Measurements from ENCODE around the gene U2SURP. TPM values are rescaled to one million over a fixed set of nuclear protein-coding genes. Genes with fewer than 3 reads are reported as not detected.

U2SURP gene
- total RNA-seq, 2 donors from 2014 or later, result 65.4 to 68.2 TPM

DNA sequence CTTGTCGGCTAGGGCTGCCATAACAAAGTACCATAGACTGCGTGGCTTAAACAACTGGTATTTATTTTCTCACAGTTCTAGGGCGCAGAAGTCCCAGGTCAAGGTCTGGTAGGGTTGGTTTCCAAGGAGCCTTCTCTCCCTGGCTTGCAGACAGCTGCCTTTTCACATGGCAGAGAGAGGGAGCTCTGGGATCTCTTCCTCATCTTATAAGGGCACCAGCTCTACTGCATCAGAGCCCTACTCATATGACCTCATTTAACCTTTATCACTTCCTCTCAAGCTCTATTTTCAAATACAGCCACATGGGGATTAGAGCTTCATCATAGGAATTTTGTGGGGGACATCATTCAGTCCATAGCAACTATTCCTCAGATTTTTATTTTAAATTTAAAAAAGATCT lies 20.3 kb upstream of the U2SURP start:
- Histone ChIP-seq H3K4me1 (no peaks in the 10 kb centered on the region), H3K27ac (no peak overlapping the region), H3K36me3 (replicated peaks in 1 of 2; ENCODE audit: insufficient read depth in 1 of 2, low read depth in 2 of 2) (no peaks in the 10 kb centered on the region), H3K4me3 (no peak overlapping the region), H3K27me3 (no peaks in the 10 kb centered on the region), H3K9me3 (no peaks in the 10 kb centered on the region)
- TF ChIP-seq POLR2A (IDR thresholded peaks at IDR 0.05) (no peak), CTCF (IDR thresholded peaks at IDR 0.05) (no peak)
- ATAC-seq (no peak), DNase-seq (no peak)
- 56 to 57% methylated on average over 3 of the region's 3 CpGs for WGBS, 2 donors
- intact Hi-C loops (cut with DNase I), result no loop called here

DNA sequence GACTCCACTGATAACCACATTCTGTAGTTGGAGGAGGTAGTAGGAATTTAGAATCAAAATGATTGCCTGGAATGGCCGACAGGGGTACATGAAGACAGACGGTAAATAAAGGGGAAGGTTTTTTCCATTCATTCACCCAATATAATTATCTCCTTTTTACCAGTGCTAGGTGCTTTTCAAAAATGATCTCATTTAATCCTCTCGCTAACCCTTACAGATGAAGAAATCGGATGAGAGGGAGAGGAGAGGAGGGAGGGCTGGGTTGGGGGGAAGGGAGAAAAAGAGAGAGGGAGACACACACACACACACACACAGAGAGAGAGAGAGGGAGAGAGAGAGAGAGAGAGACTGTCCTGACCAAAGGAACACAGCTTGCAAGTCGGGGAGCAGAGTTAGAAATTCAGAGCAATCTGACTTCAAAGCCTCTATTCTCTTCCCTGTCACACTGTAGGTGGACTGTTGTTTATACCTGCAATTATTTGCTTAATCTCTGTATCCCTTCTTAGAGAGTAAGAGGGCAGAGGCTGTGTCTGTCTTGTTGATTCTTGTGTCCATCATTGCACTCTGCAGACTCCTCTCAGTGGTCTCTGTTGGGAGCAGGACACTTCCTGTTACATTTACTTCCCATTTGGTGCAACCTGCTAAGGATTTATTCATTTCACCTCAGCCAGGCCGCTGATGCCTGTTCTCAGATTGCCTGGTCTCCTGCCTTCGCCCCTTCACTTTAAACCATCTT lies 19.2 kb upstream of the U2SURP start:
- Histone ChIP-seq H3K27me3 (no peaks in the 10 kb centered on the region), H3K9me3 (no peaks in the 10 kb centered on the region), H3K4me3 (no peak overlapping the region), H3K36me3 (replicated peaks in 1 of 2; ENCODE audit: insufficient read depth in 1 of 2, low read depth in 2 of 2) (no peaks in the 10 kb centered on the region), H3K4me1 (no peaks in the 10 kb centered on the region), H3K27ac (no peak overlapping the region)
- 43 to 44% methylated on average over 7 of the region's 7 CpGs for WGBS, 2 donors
- no peak for DNase-seq
- no peak for TF ChIP-seq POLR2A (IDR thresholded peaks at IDR 0.05)
- TF ChIP-seq CTCF (IDR thresholded peaks at IDR 0.05), result no peak
- no peak for ATAC-seq
- intact Hi-C loops (cut with DNase I), result no loop called here

DNA sequence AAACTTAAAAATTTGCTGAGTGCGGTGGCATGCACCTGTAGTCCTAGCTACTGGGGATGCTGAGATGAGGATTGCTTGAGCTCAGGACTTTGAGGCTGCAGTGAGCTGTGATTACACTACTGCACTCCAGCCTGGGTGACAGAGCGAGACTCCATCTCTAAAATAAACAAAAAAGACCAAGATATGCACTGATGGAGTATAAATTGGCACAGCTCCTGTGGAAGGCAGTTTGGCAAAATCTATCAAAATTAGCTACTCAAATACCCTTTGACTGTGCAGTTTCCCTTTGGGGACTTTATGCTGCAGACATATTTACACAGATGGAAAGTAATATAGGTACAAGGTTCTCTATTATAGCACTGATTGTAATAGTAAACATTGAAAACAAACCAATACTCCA lies 18.1 kb upstream of the U2SURP start:
- Histone ChIP-seq H3K27me3 (no peaks in the 10 kb centered on the region), H3K4me1 (no peaks in the 10 kb centered on the region), H3K9me3 (no peaks in the 10 kb centered on the region), H3K36me3 (replicated peaks in 1 of 2; ENCODE audit: insufficient read depth in 1 of 2, low read depth in 2 of 2) (no peaks in the 10 kb centered on the region), H3K4me3 (no peak overlapping the region), H3K27ac (no peak overlapping the region)
- DNase-seq (no peak), ATAC-seq (no peak)
- TF ChIP-seq POLR2A (IDR thresholded peaks at IDR 0.05) (no peak), CTCF (IDR thresholded peaks at IDR 0.05) (no peak)
- 66 to 70% methylated on average over 2 of the region's 2 CpGs for WGBS, 2 donors
- intact Hi-C loops (cut with DNase I), result no loop called here

- no peak for DNase-seq
- Histone ChIP-seq H3K4me3 (no peak overlapping the region), H3K27ac (no peak overlapping the region), H3K9me3 (no peaks in the 10 kb centered on the region), H3K4me1 (no peaks in the 10 kb centered on the region), H3K36me3 (replicated peaks in 1 of 2; ENCODE audit: insufficient read depth in 1 of 2, low read depth in 2 of 2) (no peaks in the 10 kb centered on the region), H3K27me3 (no peaks in the 10 kb centered on the region)
- intact Hi-C loops (cut with DNase I), result no loop called here
- no peak for TF ChIP-seq CTCF (IDR thresholded peaks at IDR 0.05)
- no peak for TF ChIP-seq POLR2A (IDR thresholded peaks at IDR 0.05)
- 79 to 82% methylated on average over 3 of the region's 3 CpGs for WGBS, 2 donors
- no peak for ATAC-seq
These were observed 17.1 kb upstream of the U2SURP start for GRCh38 chr3:142984255-142984654.

- no peak overlapping the region for H3K27ac ChIP-seq
- no peaks in the 10 kb centered on the region for H3K9me3 ChIP-seq
- intact Hi-C loops (cut with DNase I), result no loop called here
- DNase-seq, result no peak
- no peak for TF ChIP-seq POLR2A (IDR thresholded peaks at IDR 0.05)
- peak; percentile 12 to 78 (median 68) for TF ChIP-seq CTCF (IDR thresholded peaks at IDR 0.05)
- 40 to 41% methylated on average over 5 of the region's 5 CpGs for WGBS, 2 donors
- ATAC-seq, result peak; percentile 66
- no peaks in the 10 kb centered on the region for H3K36me3 ChIP-seq (replicated peaks in 1 of 2; ENCODE audit: insufficient read depth in 1 of 2, low read depth in 2 of 2)
- no peaks in the 10 kb centered on the region for H3K27me3 ChIP-seq
- H3K4me1 ChIP-seq, result no peaks in the 10 kb centered on the region
- H3K4me3 ChIP-seq, result no peak overlapping the region
These were observed 14.2 kb upstream of the U2SURP start for GRCh38 chr3:142987080-142987700.

All from body of pancreas (tissue), 4 donors.